ENCODE measurements around the gene ZNF280C. TPM values are rescaled to one million over a fixed set of nuclear protein-coding genes. Genes with fewer than 3 reads are reported as not detected.

The ZNF280C gene
- total and polyA plus RNA-seq, 12 donors, result 0.39 to 2.4 (median 1.6) TPM

- 66 to 78% methylated on average over 2 of the region's 2 CpGs for WGBS, 2 donors
- ATAC-seq, result no peak
- intact Hi-C loops (cut with DNase I), result no loop called here
- H3K4me1 ChIP-seq, result no peaks in the 10 kb centered on the region
- no peak overlapping the region for H3K27ac ChIP-seq
- H3K27me3 ChIP-seq, result peaks cover 0 to 18% (median 0%) of the 10 kb centered on the region in 7 donors
- no peak overlapping the region for H3K4me3 ChIP-seq
- no peak for DNase-seq
- no peaks in the 10 kb centered on the region for H3K36me3 ChIP-seq
- H3K9me3 ChIP-seq, result no peaks in the 10 kb centered on the region
- TF ChIP-seq CTCF (IDR thresholded peaks at IDR 0.05), result no peak
Observed at GRCh38 chrX:130300010-130300282, 31.2 kb upstream of the ZNF280C start.

GRCh38 chrX:130299279-130300009 is 30.7 kb upstream of the ZNF280C start:
- H3K27ac ChIP-seq, result no peak overlapping the region
- no peaks in the 10 kb centered on the region for H3K36me3 ChIP-seq
- WGBS, 2 donors, result 73 to 79% methylated on average over 17 to 19 of the region's 19 CpGs
- TF ChIP-seq CTCF (IDR thresholded peaks at IDR 0.05), result no peak
- no peaks in the 10 kb centered on the region for H3K4me1 ChIP-seq
- DNase-seq (no peak), ATAC-seq (no peak)
- H3K9me3 ChIP-seq, result no peaks in the 10 kb centered on the region
- no peak overlapping the region for H3K4me3 ChIP-seq
- peaks cover 0 to 22% (median 0%) of the 10 kb centered on the region in 7 donors for H3K27me3 ChIP-seq
- intact Hi-C loops (cut with DNase I), result no loop called here

- intact Hi-C loops (cut with DNase I), result no loop called here
- peaks cover 0 to 29% (median 0%) of the 10 kb centered on the region in 7 donors for H3K27me3 ChIP-seq
- DNase-seq (no peak), ATAC-seq (no peak)
- no peaks in the 10 kb centered on the region for H3K36me3 ChIP-seq
- 47 to 48% methylated on average over 2 of the region's 2 CpGs for WGBS, 2 donors
- no peak overlapping the region for H3K4me3 ChIP-seq
- H3K9me3 ChIP-seq, result peaks cover 0 to 2% (median 0%) of the 10 kb centered on the region in 11 donors
- no peak overlapping the region for H3K27ac ChIP-seq
- no peaks in the 10 kb centered on the region for H3K4me1 ChIP-seq
- no peak for TF ChIP-seq CTCF (IDR thresholded peaks at IDR 0.05)
Observed at GRCh38 chrX:130296743-130297142, 28.0 kb upstream of the ZNF280C start.

GRCh38 chrX:130296297-130296678 is 27.6 kb upstream of the ZNF280C start:
- DNase-seq (no peak), ATAC-seq (no peak)
- Histone ChIP-seq H3K4me1 (no peaks in the 10 kb centered on the region), H3K9me3 (peaks cover 0 to 4% (median 0%) of the 10 kb centered on the region in 11 donors), H3K4me3 (no peak overlapping the region), H3K27me3 (peaks cover 0 to 29% (median 0%) of the 10 kb centered on the region in 7 donors), H3K27ac (no peak overlapping the region), H3K36me3 (no peaks in the 10 kb centered on the region)
- intact Hi-C loops (cut with DNase I), result no loop called here
- TF ChIP-seq CTCF (IDR thresholded peaks at IDR 0.05), result no peak
- WGBS, 2 donors, result 82 to 89% methylated on average over 3 of the region's 3 CpGs
